ENCODE measurements around the gene PPP1R18.
"Not testable (repeated sequence)": the region's sequence is repeated elsewhere in the genome, so short reads cannot be mapped to it uniquely, and the experiment has no call there.

Gene PPP1R18

GRCh38 chr6:30719791-30720737 lies 33.6 kb upstream of the PPP1R18 start, which contains the start of gene TUBB:
Gene TUBB (plus strand): TSS chr6:30720352. CDS start chr6:30720507, 155 bp downstream.
- peak; percentile 95 to 96 for DNase-seq

- no peak for DNase-seq
These were observed 32.9 kb upstream of the PPP1R18 start for GRCh38 chr6:30719356-30719755.

GRCh38 chr6:30717845-30718720 lies 31.6 kb upstream of the PPP1R18 start:
- not testable (repeated sequence) for DNase-seq

GRCh38 chr6:30717129-30717844 lies 30.8 kb upstream of the PPP1R18 start, which contains the start of gene MDC1:
Gene MDC1 (minus strand): TSS chr6:30717281. CDS start chr6:30715175, 2,106 bp downstream.
- DNase-seq = peak; percentile 100

DNA sequence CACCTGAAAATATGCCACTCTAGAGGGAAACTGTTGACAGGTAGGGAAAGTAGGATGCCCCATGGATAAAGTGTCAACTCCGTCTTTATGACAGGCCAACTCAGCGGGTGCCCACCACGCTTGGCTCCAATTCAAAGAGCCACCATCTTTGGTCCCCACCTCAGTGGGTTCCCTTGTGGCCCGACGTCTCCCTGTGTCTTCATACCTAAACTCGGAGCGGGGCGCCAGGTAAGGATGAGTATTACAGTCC lies 30.4 kb upstream of the PPP1R18 start:
- no peak for DNase-seq

DNA sequence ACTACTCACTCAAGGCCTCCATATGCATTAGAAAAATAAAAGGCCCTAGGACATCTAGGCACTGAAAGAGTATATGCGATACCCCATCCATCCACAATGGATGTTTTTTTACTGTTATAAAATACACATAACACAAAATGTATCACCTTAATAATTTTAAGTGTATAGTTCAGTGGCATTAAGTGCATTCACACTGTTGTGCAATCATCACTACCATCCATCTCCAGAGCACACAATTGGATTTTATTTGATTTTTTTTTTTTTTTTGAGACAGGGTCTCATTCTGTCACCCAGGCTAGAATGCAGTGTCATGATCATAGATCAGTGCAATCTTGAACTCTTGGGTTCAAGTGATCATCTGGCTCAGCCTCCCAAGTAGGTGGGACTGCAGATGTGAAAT lies 27.8 kb upstream of the PPP1R18 start:
- DNase-seq = no peak

- DNase-seq = no peak
These were observed 26.0 kb upstream of the PPP1R18 start for GRCh38 chr6:30712441-30712945.

- no peak for DNase-seq
These were observed 25.4 kb upstream of the PPP1R18 start for GRCh38 chr6:30711758-30712380.

GRCh38 chr6:30709101-30709868 lies 22.8 kb upstream of the PPP1R18 start:
- no peak for DNase-seq

DNA sequence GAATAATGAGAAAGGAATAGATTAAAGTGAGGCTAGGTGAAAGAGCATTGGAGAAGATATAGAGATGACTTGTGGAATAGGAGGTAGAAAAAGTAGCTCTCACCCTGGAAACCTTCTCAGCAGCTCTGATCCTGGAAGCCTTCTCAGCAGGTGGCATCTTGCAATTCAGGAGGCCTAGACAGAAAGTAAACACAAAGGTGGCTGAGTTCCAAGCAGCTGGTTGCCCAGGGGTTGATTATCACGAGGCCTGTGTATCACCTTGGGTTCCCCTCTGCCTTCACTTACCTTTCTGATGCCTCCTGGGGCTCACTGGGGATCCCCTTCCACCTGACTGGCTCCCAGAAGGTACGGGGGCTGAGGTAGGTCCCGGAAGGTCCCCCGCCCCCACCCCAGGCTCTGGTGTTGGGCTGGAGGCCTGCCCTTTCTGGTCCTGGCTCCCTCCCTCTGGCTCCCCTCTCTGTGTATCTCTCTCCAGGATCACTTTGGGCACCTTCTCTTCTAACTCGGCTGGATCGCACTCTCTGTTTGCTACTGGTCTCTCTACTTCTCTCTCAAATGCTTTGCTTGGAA lies 20.9 kb upstream of the PPP1R18 start:
- DNase-seq = no peak

- DNase-seq = no peak
These were observed 19.2 kb upstream of the PPP1R18 start for GRCh38 chr6:30705620-30706019.

GRCh38 chr6:30703821-30704220 lies 17.4 kb upstream of the PPP1R18 start:
- no peak for DNase-seq

GRCh38 chr6:30703011-30703410 lies 16.6 kb upstream of the PPP1R18 start:
- no peak for DNase-seq

GRCh38 chr6:30700340-30700739 lies 13.9 kb upstream of the PPP1R18 start:
- peak in 1 of 2 donors; percentile 21 for DNase-seq

- no peak for DNase-seq
These were observed 10.0 kb upstream of the PPP1R18 start for GRCh38 chr6:30696432-30696831.

DNA sequence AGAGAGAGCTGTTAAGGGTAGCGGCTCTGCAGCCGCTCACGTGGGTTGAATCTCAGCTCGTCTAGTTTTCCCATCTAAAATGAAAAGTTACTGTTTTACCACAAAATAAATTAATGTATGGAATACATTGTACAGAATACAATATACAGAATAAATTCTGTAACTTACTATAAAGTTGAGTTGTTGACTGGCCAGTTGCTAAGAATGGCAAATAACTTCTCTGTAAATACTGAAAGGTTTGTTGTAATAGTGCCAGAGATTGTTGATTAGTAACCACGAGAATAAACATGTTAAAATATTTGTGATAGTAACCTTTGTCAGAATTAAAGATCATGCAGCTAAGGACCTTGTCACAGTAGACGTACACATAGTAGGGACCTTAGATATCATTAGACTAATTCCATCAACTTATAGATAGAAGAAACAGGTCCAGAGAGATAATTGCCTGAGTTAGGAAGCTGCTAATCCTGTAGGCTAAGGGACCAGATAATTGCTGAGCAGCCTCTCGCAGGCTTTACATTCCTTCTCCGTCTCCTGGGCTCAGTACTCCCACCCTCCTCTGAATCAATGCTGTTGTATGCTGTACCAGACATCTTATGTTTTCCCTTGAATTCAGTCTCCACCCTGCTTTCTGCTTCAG lies 4.9 kb upstream of the PPP1R18 start:
- DNase-seq = no peak

- peak; percentile 69 to 71 for DNase-seq
These were observed 4.2 kb upstream of the PPP1R18 start, which contains the start of gene NRM for GRCh38 chr6:30690403-30691207. Gene NRM (minus strand): TSS chr6:30690984. CDS start chr6:30690974, 10 bp downstream.

DNA sequence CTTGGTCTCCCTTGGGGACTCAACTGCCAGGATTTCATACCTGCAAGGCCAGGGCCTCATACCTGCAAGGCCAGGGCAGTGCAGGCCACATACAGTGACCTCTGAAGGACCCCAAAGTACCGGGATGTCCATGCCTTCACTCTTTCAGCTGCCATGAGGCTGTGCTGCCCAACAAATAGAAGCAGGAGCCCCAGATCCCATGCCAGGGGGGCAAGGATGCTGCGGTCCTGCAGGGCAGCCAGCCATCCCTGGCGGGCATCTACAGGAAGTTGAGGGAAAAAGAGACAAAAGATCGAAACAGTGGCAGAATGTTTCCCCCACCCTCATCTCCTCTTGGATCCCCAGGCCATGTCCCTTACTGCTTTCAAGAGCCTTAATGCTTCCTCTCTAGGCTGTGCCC lies 3.5 kb upstream of the PPP1R18 start:
- no peak for DNase-seq

- DNase-seq = no peak
These were observed 2.8 kb upstream of the PPP1R18 start for GRCh38 chr6:30689022-30689865.
